K562 (cell line): Measurements from ENCODE around the gene PRKCQ. TPM values are rescaled to one million over a fixed set of nuclear protein-coding genes. Genes with fewer than 3 reads are reported as not detected.
A peak's percentile ranks its signal among the peaks of the same experiment; 100 is the strongest.

Experiments
- BRD9 ChIP-seq: fragments of 450-650 bp; IDR thresholded peaks from 2 replicates; pipeline ENCODE4 v1.6.1; 2018; ENCODE audit warnings: low read depth; ENCODE audit not compliant: partially characterized antibody
- CBX5 ChIP-seq: IDR thresholded peaks from 2 replicates; pipeline ENCODE4 v1.6.1; 2014; ENCODE audit warnings: low read depth, borderline replicate concordance
- CHD1 ChIP-seq: fragments of 200-600 bp; sonication (generic); IDR thresholded peaks from one replicate; pipeline ENCODE4 v1.6.1; 2012; ENCODE audit warnings: mild to moderate bottlenecking, moderate library complexity, low read length, inconsistent platforms
- EWSR1 ChIP-seq: fragments of 450-650 bp; IDR thresholded peaks from 2 replicates; pipeline ENCODE4 v1.6.1; 2018; ENCODE audit warnings: borderline replicate concordance, mild to moderate bottlenecking, low read depth, moderate library complexity; ENCODE audit not compliant: partially characterized antibody
- ILF3 ChIP-seq: fragments of 450-650 bp; IDR thresholded peaks from 2 replicates; pipeline ENCODE4 v1.6.1; 2018; ENCODE audit warnings: antibody characterized with exemption, mild to moderate bottlenecking, moderate library complexity, borderline replicate concordance
- MAFF ChIP-seq: IDR thresholded peaks from 2 replicates; pipeline ENCODE4 v1.6.1; 2012; ENCODE audit warnings: low read length, improper control_type of control experiment
- MCM5 ChIP-seq: fragments of 450-650 bp; IDR thresholded peaks from 2 replicates; pipeline ENCODE4 v1.6.1; 2016; ENCODE audit warnings: low read depth
- PHB2 ChIP-seq: fragments of 450-650 bp; IDR thresholded peaks from 2 replicates; pipeline ENCODE4 v1.6.1; 2017; ENCODE audit warnings: low read depth
- POU5F1 ChIP-seq: fragments of 150-350 bp; IDR thresholded peaks from 2 replicates; pipeline ENCODE4 v1.6.1; 2014; ENCODE audit warnings: borderline replicate concordance, low read length, low read depth, mild to moderate bottlenecking; ENCODE audit not compliant: partially characterized antibody
- RAD21 ChIP-seq, 2 experiments: fragments of 250-450 bp in 1 of 2; fragments of 450-650 bp in 1 of 2; sonication (Bioruptor Pico) in 1 of 2; formaldehyde crosslinking in 1 of 2; IDR thresholded peaks in 1 of 2; conservative IDR thresholded peaks in 1 of 2; 2 replicates each; pipeline versions ENCODE4 v1.4.0 to v1.8.0; 2020 to 2022; ENCODE audit warnings: mild to moderate bottlenecking in 2 of 2, moderate library complexity in 1 of 2
- RBM17 ChIP-seq: fragments of 200-400 bp; formaldehyde crosslinking; IDR thresholded peaks from 2 replicates; pipeline ENCODE4 v1.6.1; 2017; ENCODE audit warnings: low read depth, mild to moderate bottlenecking, low read length, borderline replicate concordance
- RFX1 ChIP-seq: fragments of 450-650 bp; IDR thresholded peaks from 2 replicates; pipeline ENCODE4 v1.6.1; 2016; ENCODE audit warnings: mild to moderate bottlenecking, moderate library complexity
- SRSF9 ChIP-seq: fragments of 200-400 bp; formaldehyde crosslinking; IDR thresholded peaks from 2 replicates; pipeline ENCODE4 v1.6.1; 2017; ENCODE audit warnings: low read depth, low read length, borderline replicate concordance
- TARDBP ChIP-seq: fragments of 450-650 bp; IDR thresholded peaks from 2 replicates; pipeline ENCODE4 v1.6.1; 2016
- TEAD4 ChIP-seq, 2 experiments: sonication (generic) in 1 of 2; formaldehyde crosslinking in 1 of 2; IDR thresholded peaks; 2 replicates each; pipeline versions ENCODE4 v1.6.1 to v1.8.0; 2012 to 2022; ENCODE audit warnings: borderline replicate concordance in 1 of 2, inconsistent platforms in 1 of 2, low read length in 1 of 2, mild to moderate bottlenecking in 1 of 2, missing genetic modification reagents in 1 of 2
- ZNF668 ChIP-seq: fragments of 250-450 bp; sonication (Bioruptor Pico); IDR thresholded peaks from 2 replicates; pipeline ENCODE4 v1.8.0; 2022; ENCODE audit warnings: mild to moderate bottlenecking, inconsistent platforms
- ZNF76 ChIP-seq: fragments of 250-450 bp; sonication (Bioruptor Pico); IDR thresholded peaks from 2 replicates; pipeline ENCODE4 v1.4.0; 2020; ENCODE audit warnings: mild to moderate bottlenecking, moderate library complexity, borderline replicate concordance
- ZNF780A ChIP-seq: fragments of 250-450 bp; sonication (Bioruptor Pico); IDR thresholded peaks from 2 replicates; pipeline ENCODE4 v1.5.0; 2021; ENCODE audit warnings: mild to moderate bottlenecking
- polyA plus RNA-seq, 8 experiments: library from polyadenylated mRNA; depleted of rRNA in 4 of 8; stranded (reverse) in 5 of 8; unstranded in 3 of 8; fragments of >200 nt; fragmentation: Nextera tagmentation in 2 of 8; fragmentation: Illumina TruSeq in 1 of 8; extraction: Ambion mirVana in 2 of 8; extraction: Trizol in 1 of 8; gene quantifications; 2 replicates each; pipeline versions ENCODE4 v1.2.1 to v1.2.3, GENCODE V29; 2011 to 2014; ENCODE audit warnings: inconsistent platforms in 1 of 8, missing spikeins in 1 of 8
- total RNA-seq, 7 experiments: library from RNA; depleted of rRNA in 6 of 7; stranded (reverse); fragments of >200 nt in 6 of 7; fragmentation: Illumina TruSeq in 2 of 7; extraction: Trizol in 2 of 7; gene quantifications; 2 replicates each; pipeline versions ENCODE4 v1.2.1 to v1.2.3, GENCODE V29; 2011 to 2021; ENCODE audit warnings: low replicate concordance in 1 of 7
- TF ChIP-seq, protein P1 (sequence below), 2 experiments: fragments of 450-650 bp; IDR thresholded peaks; 2 replicates each; pipeline ENCODE4 v1.6.1; 2018; ENCODE audit warnings: mild to moderate bottlenecking in 2 of 2, low read depth in 1 of 2; ENCODE audit not compliant: partially characterized antibody in 2 of 2
- TF ChIP-seq, protein P2 (sequence below): fragments of 250-450 bp; sonication (Bioruptor Pico); IDR thresholded peaks from 2 replicates; pipeline ENCODE4 v1.5.0; 2021; ENCODE audit warnings: mild to moderate bottlenecking, moderate library complexity
- TF ChIP-seq, protein P3 (sequence below): fragments of 450-650 bp; conservative IDR thresholded peaks from 2 replicates; pipeline ENCODE4 v1.6.1; 2016; ENCODE audit warnings: missing genetic modification characterization, low read depth, mild to moderate bottlenecking, missing compliant biosample characterization, moderate library complexity

Gene PRKCQ
- total and polyA plus RNA-seq, 9 of the 15 experiments (the other 6 are each of a cell fraction or from before 2014, with no cell fraction given) = 4.4 to 23.3 (median 14.6) TPM

DNA sequence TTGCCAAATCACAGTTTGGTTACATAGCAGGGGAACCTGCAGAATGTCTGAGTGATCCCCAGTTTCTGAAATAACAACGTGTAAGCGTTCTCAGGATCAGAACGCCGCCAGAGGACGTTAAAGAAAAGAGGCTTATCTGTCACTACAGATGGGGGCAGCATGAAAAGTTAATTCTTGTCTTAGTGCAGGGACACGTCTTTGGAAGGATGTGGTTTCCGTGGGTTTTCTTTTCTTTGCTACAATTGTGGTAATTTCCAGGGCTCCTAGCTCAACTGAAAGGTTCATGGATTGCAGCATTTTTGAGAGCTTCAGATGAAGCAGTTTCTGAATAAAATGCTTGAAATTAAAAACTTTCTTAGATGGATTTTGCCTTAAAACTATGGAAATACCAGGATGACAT is 106.6 kb downstream of the PRKCQ start (continued):
- TF ChIP-seq RAD21 (CRISPR knock-in tag; conservative IDR thresholded peaks at IDR 0.05 in 1 of 2, IDR thresholded peaks at IDR 0.05 in 1 of 2) (peak; percentile 53 to 56), RFX1 (no peak), MCM5 (no peak), ZNF668 (no peak), RBM17 (no peak), MAFF (peak; percentile 56; the same call in 1 of the 2 replicates), ZNF780A (CRISPR knock-in tag) (no peak), ZNF76 (CRISPR knock-in tag) (no peak), PHB2 (peak; percentile 48; the same call in 1 of the 2 replicates), TARDBP (no peak; the same call in 1 of the 2 replicates), ILF3 (no peak), TEAD4 (IDR thresholded peaks at IDR 0.05; ENCODE audit: low read length) (peak; percentile 96), TEAD4 (CRISPR knock-in tag; IDR thresholded peaks at IDR 0.05; ENCODE audit: borderline replicate concordance) (no peak), POU5F1 (no peak), CHD1 (no peak), EWSR1 (no peak), BRD9 (peak; percentile 82), SRSF9 (no peak), CBX5 (no peak)
- TF ChIP-seq, protein P1, sequence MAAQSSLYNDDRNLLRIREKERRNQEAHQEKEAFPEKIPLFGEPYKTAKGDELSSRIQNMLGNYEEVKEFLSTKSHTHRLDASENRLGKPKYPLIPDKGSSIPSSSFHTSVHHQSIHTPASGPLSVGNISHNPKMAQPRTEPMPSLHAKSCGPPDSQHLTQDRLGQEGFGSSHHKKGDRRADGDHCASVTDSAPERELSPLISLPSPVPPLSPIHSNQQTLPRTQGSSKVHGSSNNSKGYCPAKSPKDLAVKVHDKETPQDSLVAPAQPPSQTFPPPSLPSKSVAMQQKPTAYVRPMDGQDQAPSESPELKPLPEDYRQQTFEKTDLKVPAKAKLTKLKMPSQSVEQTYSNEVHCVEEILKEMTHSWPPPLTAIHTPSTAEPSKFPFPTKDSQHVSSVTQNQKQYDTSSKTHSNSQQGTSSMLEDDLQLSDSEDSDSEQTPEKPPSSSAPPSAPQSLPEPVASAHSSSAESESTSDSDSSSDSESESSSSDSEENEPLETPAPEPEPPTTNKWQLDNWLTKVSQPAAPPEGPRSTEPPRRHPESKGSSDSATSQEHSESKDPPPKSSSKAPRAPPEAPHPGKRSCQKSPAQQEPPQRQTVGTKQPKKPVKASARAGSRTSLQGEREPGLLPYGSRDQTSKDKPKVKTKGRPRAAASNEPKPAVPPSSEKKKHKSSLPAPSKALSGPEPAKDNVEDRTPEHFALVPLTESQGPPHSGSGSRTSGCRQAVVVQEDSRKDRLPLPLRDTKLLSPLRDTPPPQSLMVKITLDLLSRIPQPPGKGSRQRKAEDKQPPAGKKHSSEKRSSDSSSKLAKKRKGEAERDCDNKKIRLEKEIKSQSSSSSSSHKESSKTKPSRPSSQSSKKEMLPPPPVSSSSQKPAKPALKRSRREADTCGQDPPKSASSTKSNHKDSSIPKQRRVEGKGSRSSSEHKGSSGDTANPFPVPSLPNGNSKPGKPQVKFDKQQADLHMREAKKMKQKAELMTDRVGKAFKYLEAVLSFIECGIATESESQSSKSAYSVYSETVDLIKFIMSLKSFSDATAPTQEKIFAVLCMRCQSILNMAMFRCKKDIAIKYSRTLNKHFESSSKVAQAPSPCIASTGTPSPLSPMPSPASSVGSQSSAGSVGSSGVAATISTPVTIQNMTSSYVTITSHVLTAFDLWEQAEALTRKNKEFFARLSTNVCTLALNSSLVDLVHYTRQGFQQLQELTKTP (IDR thresholded peaks at IDR 0.05; ENCODE audit: low read depth in 1 of 2, partially characterized antibody in 2 of 2) = peak in 1 of 2 experiments; percentile 25
- TF ChIP-seq, protein P2, sequence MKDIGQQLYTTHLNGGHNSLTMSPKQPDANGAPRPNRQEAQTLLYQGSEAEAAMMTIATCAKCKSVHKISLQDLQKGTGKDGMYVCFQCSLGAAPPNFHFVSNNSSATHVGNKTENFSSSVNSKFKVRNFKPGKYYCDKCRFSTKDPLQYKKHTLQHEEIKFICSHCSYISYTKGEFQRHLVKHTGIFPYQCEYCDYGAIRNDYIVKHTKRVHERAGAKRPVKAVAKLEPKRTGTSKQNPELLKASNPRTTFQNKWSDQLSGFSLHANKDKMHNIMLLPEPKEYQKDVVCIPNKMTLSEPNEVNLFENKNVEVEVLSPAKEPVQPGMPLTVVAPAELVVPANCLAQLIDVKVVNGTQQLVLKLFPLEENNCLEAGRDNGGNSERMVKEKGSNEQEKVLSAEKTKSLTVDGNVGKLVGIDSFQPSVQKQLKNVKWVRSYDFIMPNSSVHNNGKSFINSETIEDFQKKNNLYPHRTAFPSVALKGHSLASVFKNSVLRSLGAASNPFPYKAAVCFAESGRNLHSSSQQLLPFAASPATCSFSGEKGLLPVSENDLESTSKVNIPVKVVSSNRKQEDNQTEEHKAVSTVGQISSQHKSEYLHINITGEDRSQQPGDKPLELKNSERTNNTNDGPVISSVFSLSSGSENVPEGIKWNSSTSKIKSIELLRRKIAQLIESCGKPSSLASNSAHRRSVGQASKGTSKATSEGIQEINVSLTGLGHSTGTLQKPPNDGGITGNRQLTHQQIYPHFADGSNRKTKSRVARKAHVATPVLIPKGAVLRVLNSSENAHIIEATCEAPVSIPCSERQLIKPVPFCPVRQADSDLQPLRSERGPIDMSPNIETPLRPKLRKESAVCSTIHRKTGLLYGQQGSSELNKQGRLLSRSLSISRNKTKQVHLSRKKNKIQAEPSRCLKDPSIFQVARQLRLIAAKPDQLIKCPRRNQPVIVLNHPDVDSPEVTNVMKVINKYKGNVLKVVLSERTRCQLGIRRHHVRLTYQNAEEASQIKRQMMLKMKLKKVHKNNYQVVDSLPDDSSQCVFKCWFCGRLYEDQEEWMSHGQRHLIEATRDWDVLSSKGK (CRISPR knock-in tag) = no peak
- TF ChIP-seq, protein P3, sequence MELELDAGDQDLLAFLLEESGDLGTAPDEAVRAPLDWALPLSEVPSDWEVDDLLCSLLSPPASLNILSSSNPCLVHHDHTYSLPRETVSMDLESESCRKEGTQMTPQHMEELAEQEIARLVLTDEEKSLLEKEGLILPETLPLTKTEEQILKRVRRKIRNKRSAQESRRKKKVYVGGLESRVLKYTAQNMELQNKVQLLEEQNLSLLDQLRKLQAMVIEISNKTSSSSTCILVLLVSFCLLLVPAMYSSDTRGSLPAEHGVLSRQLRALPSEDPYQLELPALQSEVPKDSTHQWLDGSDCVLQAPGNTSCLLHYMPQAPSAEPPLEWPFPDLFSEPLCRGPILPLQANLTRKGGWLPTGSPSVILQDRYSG (tag) = no peak; the same call in 1 of the 2 replicates
